Activated CD8-positive, alpha-beta memory T cell treated with anti-CD3 and anti-CD28 coated beads, Interleukin-2, amount 50 U/mL, for 48 hours (primary cell): ENCODE results near the gene PI4KA.
"Not testable (repeated sequence)": the region's sequence is repeated elsewhere in the genome, so short reads cannot be mapped to it uniquely, and the experiment has no call there.

Source experiments
- DNase-seq: peaks from one replicate; pipeline ENCODE4 v3.0.0-alpha.2; 2020

Gene PI4KA

DNA sequence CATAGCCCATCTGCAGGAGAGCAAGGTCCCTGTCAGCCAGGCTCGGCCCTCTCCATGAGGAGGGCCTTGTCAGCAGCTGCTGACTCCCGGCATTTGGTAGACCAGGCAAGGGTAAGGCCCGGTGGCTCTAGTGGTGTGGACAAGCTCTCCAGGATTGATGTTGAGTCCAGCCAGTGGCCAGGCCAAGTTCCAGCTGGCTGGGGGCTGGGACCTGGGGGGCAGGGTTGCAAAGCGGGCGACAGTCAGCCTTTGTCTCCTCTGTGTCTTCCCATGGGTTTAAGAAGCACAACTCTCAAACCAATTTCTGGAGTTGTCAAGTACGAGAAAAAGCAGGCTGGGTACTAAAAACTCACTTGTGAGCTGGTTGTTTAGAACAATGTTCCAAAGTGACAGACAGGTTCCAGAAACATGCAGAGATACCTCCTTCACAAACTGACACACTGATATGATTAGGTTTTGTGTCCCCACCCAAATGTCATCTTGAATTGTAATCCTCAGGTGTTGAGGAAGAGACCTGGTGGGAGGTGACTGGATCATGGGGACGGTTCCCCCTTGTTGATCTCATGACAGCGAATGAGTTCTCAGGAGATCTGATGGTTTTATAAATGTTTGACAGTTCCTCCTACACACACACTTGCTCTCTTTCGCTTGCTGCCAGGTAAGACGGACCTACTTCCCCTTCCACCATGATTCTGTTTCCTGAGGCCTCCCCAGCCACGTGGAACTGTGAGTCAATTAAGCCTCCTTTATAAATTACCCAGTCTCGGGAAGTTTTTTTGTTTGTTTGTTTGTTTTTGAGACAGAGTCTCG, 137.0 kb downstream of the PI4KA start:
- DNase-seq, result no peak

DNA sequence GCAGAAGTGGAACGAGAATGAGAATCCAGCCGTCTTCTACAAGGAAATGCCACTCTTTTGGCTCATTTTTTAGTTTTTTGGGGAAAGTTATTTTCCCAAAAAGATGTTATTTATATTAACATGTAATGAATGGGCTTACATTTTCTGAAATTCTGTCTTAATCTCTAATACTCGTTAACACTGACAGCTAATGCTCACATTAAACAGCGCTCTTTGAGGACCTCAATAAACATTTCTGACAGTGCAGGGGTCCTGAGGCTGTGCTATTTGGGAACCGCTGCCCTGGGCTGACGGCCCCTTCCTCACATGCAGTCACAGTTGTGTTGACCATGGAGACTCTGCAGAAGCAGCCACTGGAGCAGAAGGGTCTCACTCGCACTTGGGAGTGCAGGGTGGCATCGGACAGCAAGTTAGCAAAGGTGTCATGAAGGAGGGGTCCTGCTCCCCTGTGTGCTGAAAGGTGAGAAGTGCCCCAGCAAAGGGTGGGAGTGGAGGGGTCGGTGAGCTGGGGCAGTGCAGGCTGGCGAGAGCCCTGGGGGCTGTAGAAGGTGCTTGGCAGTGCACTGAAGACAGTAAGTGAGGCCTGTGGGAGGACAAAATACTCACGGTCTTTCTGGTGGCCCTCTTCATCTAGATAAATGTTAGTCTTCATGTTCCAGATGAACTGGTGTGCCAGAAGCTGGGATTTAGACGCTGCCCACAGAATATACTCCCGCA, 137.8 kb downstream of the PI4KA start:
- DNase-seq, result no peak

DNA sequence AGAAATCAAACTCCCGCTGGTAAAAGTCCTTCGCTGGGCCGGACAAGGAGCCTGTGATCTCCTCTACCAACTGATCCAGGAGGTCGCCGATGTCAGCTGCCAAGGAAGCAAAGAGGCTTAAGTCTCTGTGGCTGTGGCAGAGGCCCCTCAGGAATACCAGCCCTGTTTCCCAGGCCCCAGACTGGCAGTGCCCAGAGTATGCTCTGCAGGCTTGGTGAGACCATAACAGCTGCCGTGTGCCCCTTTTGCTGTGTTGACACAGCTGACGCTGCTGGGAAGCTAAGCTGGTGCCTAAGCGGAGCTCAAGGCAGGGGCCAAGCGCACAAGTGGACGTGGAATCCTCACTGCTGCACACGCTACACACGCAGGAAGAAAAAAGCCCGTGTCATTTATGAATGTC, 139.9 kb downstream of the PI4KA start:
- DNase-seq, result not testable (repeated sequence)

DNA sequence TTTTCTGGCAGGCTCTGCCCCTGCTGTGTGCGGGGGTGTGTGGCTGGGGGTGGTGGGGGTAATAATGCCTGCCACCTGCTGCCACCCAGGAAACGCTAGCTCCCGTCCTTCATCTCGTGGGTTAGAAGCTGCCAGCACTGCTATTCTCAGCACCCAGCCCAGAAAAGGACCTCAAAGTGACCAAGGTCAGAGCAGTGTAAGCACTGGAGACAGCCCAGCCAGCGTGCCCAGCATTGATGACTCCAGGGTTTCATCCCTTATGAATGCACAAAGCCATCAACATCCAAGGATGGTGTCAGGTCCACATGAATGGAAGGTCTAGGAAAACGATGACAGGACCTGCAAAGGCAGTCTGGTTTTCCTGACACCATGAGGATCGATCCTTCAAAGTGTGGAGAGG, 140.6 kb downstream of the PI4KA start:
- DNase-seq, result not testable (repeated sequence)

DNA sequence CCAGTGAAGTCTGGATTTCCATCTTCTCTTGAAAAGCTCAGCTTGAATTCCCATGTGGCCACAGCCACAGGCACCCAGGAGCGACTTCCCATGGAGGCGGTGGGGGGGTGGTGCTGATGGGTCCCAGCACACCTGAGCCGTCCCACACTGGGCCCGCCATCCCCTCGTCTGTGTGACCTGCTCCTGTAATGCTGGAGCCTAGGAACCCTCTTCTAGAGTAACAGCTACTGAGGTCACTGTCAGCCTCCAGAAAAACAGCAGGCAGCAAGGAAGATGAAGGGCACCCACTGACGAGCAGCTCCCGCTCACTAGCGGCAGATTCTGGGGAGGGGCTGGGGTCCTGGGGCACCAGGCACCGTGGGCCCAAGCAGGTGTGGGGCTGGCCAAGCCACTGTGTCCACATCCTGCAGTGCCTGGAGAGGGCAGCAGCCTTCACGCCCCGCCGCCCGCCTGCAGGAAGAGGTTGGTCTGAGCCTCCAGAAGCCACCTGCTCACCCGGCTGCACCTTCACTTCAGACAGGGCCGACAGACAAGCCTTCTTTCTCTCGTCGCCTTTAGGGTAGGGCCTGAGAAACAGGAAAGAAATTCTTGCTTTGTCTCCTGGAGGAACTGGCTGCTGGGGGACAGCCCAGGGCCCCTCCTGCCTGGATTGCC, 141.3 kb downstream of the PI4KA start:
- not testable (repeated sequence) for DNase-seq

DNA sequence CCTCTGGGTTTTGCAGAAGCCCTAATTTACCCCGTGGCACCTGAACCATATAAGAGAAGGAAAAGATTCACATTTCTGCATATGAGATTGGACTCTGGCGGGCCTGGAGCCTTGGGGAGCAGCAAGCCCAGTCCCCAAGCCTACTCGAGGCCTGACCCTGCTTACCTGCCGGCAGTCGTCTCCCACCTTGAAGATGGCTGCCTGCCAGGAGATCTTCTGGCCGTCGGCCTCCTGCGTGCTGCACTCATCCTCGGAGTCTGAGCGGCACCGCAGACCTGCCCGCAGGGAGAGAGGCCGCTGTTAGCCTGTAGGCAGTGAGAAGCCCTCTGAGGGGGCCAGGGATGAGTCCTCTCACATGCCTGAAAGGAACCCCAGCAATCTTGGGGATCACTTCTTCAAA, 145.5 kb downstream of the PI4KA start:
- DNase-seq, result not testable (repeated sequence)

DNA sequence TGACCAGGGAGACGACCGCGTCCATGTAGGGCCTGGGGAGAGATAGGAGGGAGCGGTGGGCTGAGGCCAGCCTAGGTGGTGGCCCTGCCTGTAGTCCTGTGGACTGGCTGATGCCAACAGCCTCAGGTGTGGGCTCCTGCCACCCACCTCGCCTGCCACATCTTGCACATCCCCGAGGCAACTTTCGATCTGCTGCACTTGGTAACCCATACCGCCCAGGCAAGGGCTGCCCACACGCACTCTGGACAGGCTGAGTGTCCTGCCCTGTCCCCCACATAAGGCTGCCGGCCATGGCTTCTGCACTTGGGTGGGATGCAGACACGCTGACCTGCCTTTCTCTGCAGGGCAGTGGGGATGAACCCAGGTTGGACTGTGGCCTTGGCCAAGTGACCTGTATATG, 148.6 kb downstream of the PI4KA start:
- DNase-seq, result not testable (repeated sequence)

DNA sequence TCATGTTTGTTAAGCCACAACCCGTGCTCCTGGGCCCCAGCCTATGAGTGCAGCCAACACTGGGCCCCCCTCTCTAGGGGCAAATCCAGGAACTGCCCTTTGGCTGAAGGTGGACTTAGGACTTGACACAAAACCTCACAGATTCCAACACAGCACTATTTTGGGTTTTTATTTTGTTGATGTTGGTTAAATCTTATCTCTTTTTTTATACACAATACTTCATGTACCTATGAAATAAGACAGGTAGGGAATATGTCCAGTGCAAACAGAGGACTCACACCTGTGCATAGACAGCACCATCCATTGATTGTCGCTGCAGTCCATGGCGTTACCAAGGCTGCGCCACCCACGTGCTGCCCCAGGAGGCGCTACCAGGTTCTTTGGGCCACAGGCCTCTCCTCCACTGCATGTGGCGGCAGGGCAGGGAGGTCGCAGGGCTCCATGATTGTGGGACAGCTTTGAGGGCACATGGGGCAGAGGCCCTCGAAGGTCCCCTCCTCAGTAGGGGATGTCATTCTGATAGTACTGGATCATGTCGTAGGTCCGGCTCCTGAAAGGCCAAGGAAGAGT, 151.0 kb downstream of the PI4KA start:
- not testable (repeated sequence) for DNase-seq

DNA sequence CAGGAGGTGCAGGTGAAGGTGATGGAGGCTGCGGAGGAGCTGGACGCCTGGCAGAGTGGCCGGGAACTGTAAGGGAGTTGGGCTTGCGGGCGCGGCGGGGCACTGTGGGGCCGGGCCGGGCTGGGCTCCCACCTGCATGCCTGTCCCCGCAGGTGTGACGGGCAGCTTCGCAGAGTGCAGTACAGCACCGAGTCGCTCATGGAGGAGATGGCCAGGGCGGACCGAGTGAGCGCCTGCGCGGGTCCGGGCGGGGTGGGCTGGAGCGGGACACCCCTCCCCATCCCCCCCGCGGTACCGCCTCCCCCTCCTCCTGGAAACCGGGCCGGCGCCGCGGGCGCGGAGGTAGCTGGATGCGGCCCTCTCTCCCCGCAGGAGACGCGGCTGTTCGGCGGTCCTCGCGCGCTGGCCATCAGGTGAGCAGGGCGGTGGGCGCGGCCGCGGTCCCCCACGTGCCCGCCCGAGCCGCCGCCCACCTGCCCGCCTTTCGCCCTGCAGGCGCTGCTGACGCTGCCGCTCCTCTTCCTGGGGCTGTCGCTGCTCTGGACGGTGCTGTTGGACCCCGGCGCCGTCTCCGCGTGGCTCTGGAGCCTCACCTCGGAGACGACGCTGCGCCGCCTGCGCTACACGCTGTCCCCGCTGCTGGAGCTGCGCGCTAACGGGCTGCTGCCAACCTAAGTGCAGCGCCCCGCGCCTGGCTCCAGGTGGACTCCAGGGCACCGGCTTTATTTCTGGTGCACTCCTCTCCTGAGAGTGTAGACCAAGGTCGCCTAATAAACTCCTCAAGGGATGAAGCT, 154.6 kb downstream of the PI4KA start:
- peak; percentile 60 for DNase-seq

DNA sequence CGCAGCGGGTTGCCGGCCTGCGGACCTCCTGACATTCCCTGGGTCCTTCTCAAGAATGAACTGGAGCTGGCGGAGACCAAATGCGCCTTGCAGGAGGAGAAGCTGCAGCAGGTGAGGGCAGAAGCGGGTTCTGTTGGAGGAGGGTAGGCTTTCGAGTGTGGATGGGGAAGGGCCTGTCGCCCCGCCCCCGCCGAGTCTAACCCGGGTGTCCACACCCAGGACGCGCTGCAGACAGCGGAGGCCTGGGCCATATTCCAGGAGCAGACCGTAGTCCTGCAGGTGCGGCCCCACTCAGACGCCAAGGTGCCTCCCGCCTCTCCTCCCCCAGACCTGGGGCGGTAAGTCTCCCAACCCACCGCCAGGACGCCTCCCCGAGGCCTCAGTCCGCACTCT, 155.2 kb downstream of the PI4KA start:
- peak; percentile 69 for DNase-seq

DNA sequence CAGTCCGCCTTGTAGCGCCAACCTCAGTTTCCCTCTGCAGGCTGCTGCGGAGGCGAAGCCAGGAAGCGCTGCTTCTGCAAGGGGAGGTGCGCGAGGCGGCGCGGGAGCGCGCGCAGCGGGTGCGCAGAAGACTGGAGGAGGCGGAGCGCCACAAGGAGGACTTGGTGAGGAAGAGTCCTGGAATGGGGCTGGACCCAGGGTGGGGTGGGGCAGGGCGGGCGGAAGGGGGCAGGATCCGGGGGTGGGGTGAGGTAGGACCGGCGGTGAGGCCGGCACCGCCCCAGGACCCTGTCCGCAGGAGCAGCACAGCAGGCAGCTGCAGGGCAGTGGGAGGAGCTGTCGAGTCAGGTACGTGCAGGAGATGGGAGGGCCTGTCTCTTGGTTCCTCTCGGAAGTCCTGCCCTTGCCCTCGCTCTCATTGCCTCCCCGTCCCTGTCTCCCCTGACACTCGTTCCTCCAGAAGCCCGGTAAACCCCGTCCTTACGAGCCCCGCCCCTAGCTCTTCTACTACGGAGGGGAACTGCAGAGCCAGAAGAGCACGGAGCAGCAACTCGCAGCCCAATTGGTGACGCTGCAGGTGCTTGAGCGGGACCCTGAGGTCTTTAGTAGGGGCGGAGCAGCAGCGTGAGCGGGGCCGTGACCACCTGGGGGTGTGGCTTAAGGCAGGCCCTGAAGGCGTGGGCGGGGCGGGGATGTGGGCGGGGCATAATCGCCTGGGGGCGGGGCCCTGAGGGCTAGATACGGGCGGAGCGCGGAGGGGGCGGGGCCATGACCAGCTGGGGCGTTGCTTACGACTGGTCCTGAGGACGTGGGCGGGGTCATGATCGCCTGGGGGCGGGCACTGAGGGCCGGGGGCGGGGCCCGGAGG, 155.8 kb downstream of the PI4KA start:
- peak; percentile 99 for DNase-seq

DNA sequence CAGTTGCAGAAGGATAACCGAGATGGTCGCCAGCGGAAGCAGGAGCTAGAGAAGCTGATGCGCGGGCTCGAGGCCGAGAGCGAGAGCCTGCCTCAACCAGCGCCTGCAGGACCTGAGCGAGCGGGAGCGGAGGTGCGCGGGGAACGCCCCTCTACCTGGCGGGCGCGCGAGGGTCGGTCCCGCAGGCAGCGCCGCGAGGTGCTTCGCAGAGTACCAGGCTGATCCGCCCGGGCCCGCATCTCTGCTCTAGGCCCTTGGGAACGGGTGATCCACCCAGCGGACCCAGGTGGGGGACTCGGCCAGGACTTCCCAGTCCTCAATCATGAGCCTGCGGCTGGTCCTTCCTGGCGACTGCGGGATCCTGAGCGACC, 156.5 kb downstream of the PI4KA start:
- not testable (repeated sequence) for DNase-seq

DNA sequence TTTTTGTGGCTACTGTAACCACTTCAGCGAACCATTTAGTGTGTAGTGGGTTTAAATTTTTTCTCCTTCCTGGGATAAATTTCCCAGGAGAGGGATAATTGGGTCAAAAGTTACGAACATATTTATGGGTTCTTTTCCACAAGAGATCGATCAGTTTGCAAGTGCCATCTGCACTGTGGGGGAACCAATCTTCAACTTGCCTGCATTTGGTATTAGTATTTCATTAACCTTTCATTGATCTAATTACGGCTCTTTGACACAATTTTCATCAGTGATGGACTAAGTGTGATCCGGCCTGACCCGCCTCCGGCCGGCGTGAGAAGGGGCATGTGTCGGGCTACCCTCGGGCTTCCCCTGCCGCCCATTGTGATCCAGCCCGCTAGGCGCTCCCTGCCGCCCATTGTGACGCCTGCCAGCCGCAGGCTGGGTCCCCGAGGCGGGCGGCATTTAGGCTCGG, 156.9 kb downstream of the PI4KA start:
- DNase-seq, result not testable (repeated sequence)

DNA sequence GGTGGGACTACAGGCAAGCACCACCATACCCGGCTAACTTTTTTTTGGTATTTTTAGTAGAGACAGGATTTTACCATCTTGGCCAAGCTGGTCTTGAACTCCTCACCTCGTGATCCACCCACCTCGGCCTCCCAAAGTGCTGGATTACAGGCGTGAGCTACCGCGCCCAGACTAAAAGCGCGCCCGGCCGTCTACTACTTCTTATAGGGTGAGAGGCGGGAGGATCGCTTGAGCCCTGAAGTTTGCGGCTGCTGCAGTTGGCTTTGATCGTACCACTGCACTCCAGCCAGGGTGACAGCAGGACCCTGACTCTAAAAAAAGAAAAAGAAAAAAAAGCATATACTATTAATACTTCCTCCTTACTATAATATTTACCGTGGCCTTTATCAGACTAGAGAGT, 158.3 kb downstream of the PI4KA start:
- DNase-seq, result not testable (repeated sequence)

DNA sequence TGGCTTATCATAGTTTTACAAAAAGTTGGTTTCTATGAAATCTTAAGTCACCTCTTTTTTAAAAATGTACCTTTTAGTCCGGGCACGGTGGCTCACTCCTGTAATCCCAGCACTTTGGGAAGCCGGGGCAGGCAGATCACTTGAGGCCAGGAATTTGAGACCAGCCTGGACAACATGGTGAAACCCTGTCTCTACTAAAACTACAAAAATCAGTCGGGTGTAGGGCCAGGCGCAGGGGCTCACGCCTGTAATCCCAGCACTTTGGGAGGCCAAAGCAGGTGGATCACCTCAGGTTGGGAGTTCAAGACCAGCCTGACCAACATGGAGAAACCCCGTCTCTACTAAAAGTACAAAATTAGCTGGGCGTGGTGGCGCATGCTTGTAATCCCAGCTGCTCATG, 158.8 kb downstream of the PI4KA start:
- DNase-seq, result not testable (repeated sequence)

DNA sequence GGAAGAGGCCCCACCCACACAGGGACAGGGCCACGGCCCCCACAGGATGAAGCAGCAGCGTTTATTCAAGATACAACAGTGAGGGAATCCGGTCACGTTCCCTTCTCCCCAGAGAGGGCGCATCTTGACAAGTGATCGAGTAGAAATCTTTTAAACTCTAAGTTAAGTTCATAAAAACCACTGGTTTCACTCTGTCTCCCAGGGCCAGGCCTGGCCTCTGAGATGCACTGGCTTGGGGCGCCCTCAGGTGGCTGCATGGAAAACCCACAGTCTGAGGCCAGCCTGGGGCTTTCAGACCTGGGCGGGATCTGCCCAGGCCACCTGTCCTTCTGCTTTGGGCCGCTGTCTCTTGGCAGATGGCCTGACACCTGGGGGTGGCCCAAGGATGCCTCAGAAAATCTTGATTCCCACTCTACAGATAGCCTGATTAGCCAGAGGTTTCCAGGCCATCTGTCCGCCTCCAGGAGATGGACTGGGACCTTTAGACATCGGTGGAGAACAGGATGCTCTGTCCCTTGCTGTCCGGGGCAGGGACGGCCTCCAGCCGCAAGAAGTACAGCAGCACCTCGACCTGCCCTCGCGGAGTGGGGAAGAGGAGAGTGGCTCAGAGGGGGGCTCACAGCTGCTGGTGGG, 161.0 kb downstream of the PI4KA start:
- peak; percentile 83 for DNase-seq

DNA sequence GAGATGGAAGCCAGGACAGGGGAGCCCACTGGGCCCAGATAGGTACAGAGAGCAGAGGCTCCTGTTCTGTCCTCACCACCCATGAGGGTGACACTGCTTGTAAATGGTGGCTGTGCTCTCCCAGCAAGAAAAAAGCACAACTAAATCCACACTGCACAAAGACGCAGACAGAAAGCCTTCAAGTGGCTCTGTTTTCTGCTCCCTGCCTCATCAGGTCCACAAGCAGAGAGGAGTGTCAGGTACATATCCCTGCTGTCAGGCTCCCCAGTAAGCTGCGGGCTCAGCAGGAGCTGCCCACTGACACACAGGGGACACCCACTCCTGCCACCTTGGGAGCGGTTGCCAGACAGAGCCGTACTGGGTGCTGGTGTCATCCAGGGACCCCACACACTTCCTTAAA, 162.6 kb downstream of the PI4KA start:
- not testable (repeated sequence) for DNase-seq

DNA sequence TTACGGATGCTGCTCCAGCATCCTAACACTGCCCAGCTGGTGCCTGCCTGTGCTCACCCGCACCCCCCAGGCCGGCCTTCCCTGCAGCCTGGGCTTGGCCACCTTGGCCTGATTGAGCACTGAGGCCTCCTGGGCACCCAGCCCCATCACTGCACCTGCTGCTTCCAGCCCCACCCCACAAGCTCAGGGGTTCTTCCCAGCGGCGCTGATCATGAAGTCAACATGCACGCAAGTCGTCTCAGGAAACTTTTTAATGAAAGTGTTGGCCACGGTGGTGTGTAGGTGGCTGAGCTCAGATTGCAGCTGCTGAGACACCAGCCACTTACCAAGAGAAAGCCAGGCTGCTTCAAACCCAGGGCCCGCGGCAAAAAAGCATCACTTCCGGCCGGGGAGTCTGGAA, 163.4 kb downstream of the PI4KA start:
- DNase-seq, result not testable (repeated sequence)

DNA sequence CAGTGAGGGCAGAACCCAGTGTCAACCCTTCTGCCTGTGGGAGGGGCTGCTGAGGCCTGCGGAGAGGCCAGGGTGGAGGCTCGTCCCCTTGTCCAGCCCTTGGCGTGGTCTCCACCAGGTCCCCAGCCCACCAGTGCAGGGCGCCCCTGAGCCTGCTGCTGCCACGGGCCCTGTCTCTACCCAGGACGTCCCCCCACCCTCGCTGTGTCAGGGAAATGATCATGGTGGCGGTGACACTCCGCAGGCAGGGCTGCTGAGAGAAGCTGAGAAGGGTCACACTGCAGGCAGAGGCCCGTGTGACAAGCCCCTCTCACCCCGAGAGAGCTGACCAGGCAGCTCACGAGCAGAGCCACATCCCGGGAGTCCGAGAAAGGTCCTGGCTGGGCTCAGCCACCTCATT, 164.4 kb downstream of the PI4KA start:
- not testable (repeated sequence) for DNase-seq

DNA sequence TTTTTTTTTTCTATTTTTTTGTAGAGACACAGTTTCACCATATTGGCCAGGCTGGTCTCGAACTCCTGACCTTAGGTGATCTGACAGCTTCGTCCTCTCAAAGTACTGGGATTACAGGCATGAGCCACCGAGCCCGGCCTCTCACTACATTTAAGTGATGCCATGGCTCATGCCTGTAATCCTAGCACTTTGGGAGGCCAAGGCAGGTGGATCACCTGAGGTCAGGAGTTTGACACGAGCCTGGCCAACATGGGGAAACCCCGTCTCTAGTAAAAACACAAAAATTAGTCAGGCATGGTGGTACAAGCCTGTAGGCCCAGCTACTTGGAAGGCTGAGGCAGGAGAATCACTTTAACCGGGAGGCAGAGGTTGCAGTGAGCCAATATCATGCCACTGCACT, 165.7 kb downstream of the PI4KA start:
- DNase-seq, result not testable (repeated sequence)
